ENCODE results near the gene TNNI2. TPM values are rescaled to one million over a fixed set of nuclear protein-coding genes. Genes with fewer than 3 reads are reported as not detected.
A peak's percentile ranks its signal among the peaks of the same experiment; 100 is the strongest.

The TNNI2 gene
- total and polyA plus RNA-seq, 7 donors, result 985 to 6,537 (median 2,859) TPM

- Histone ChIP-seq H3K27me3 (ENCODE audit: insufficient read depth in 3 of 3, low read length in 2 of 3) (peaks cover 0 to 6% (median 5%) of the 10 kb centered on the region in 3 donors), H3K9me3 (no peaks in the 10 kb centered on the region), H3K4me3 (peak overlapping the region; percentile 33), H3K36me3 (ENCODE audit: insufficient read depth in 1 of 2, low read depth in 1 of 2) (no peaks in the 10 kb centered on the region), H3K4me1 (peaks cover under 1% of the 10 kb centered on the region), H3K27ac (no peak overlapping the region)
- TF ChIP-seq, protein P1, sequence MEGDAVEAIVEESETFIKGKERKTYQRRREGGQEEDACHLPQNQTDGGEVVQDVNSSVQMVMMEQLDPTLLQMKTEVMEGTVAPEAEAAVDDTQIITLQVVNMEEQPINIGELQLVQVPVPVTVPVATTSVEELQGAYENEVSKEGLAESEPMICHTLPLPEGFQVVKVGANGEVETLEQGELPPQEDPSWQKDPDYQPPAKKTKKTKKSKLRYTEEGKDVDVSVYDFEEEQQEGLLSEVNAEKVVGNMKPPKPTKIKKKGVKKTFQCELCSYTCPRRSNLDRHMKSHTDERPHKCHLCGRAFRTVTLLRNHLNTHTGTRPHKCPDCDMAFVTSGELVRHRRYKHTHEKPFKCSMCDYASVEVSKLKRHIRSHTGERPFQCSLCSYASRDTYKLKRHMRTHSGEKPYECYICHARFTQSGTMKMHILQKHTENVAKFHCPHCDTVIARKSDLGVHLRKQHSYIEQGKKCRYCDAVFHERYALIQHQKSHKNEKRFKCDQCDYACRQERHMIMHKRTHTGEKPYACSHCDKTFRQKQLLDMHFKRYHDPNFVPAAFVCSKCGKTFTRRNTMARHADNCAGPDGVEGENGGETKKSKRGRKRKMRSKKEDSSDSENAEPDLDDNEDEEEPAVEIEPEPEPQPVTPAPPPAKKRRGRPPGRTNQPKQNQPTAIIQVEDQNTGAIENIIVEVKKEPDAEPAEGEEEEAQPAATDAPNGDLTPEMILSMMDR (IDR thresholded peaks at IDR 0.05), result peak; percentile 99
- intact Hi-C loops (cut with DNase I), result loop anchor here (1.0 to 10.0 kb wide), 5 partner anchors 82 to 180 kb away; partner anchors contain the start of gene IFITM10 (in 1 of the 2)
- DNase-seq, result peak; percentile 66 to 78
- WGBS, 3 donors, result 12 to 23% (median 15%) methylated on average over 30 to 40 of the region's 40 CpGs
- ATAC-seq, result peak; percentile 71 to 92 (median 74)
Observed at GRCh38 chr11:1832211-1832919, 6.4 kb upstream of the TNNI2 start.

- Histone ChIP-seq H3K4me3 (no peak overlapping the region), H3K27me3 (ENCODE audit: insufficient read depth in 3 of 3, low read length in 2 of 3) (peaks cover 0 to 3% (median under 1%) of the 10 kb centered on the region in 3 donors), H3K36me3 (ENCODE audit: insufficient read depth in 1 of 2, low read depth in 1 of 2) (no peaks in the 10 kb centered on the region), H3K27ac (no peak overlapping the region), H3K4me1 (peaks cover 6% of the 10 kb centered on the region), H3K9me3 (no peaks in the 10 kb centered on the region)
- intact Hi-C loops (cut with DNase I), result loop anchor here (1.0 to 10.0 kb wide), 5 partner anchors 82 to 181 kb away; partner anchors contain the start of gene IFITM10 (in 1 of the 2)
- DNase-seq (peak in 1 of 2 donors; percentile 48), ATAC-seq (no peak)
- TF ChIP-seq, protein P1 (IDR thresholded peaks at IDR 0.05), result no peak
- WGBS, 3 donors, result 54 to 55% (median 54%) methylated on average over 17 of the region's 17 CpGs
Observed at GRCh38 chr11:1832920-1833295, 5.9 kb upstream of the TNNI2 start.

- ATAC-seq (no peak), DNase-seq (no peak)
- TF ChIP-seq, protein P1 (IDR thresholded peaks at IDR 0.05), result no peak
- Histone ChIP-seq H3K27ac (no peak overlapping the region), H3K4me1 (peaks cover 11% of the 10 kb centered on the region), H3K36me3 (ENCODE audit: insufficient read depth in 1 of 2, low read depth in 1 of 2) (no peaks in the 10 kb centered on the region), H3K4me3 (no peak overlapping the region), H3K27me3 (ENCODE audit: insufficient read depth in 3 of 3, low read length in 2 of 3) (peaks cover 0 to 2% (median 0%) of the 10 kb centered on the region in 3 donors), H3K9me3 (no peaks in the 10 kb centered on the region)
- WGBS, 3 donors, result 87 to 94% (median 90%) methylated on average over 12 to 14 of the region's 14 CpGs
- intact Hi-C loops (cut with DNase I), result loop anchor here in 1 of 2 donors (10.0 kb wide), 1 partner anchor 89 kb away; no protein-coding TSS in a partner anchor
Observed at GRCh38 chr11:1834062-1834610, 4.6 kb upstream of the TNNI2 start.

- H3K27ac ChIP-seq, result no peak within 1 kb of the TSS
- DNase-seq, result peak in 1 of 2 donors; percentile 52
- no peak within 1 kb of the TSS for H3K4me3 ChIP-seq
- WGBS, 3 donors, result 79 to 86% (median 84%) methylated on average over 19 to 26 of the region's 26 CpGs
- intact Hi-C loops (cut with DNase I), result loop anchor here (5.0 to 10.0 kb wide), 3 partner anchors 47 to 317 kb away; no protein-coding TSS in a partner anchor
- no peak for ATAC-seq
- H3K36me3 ChIP-seq (ENCODE audit: insufficient read depth in 1 of 2, low read depth in 1 of 2), result no peaks in the 10 kb centered on the region
- peaks cover 0 to 2% (median 0%) of the 10 kb centered on the region in 3 donors for H3K27me3 ChIP-seq (ENCODE audit: insufficient read depth in 3 of 3, low read length in 2 of 3)
- H3K4me1 ChIP-seq, result peaks cover 11% of the 10 kb centered on the region
- TF ChIP-seq, protein P1 (IDR thresholded peaks at IDR 0.05), result no peak
- no peaks in the 10 kb centered on the region for H3K9me3 ChIP-seq
Observed at GRCh38 chr11:1834779-1835670, 3.8 kb upstream of the TNNI2 start, which contains the start of gene SYT8. Gene SYT8 (plus strand): TSS chr11:1834990. CDS start chr11:1835106, 116 bp downstream.

All from psoas muscle (tissue), 8 donors.